Endothelial cell of umbilical vein (primary cell): ENCODE results near the gene VWA5B2. TPM values are rescaled to one million over a fixed set of nuclear protein-coding genes. Genes with fewer than 3 reads are reported as not detected.

ENCODE experiments used
- BruUV-seq: library from RNA; stranded (reverse); fragments of 400-500 nt; replicated peaks from 2 replicates; lab custom pipeline; 2021; lab: Mats Ljungman, UMichigan
- CTCF ChIA-PET: fragments of 300-600, 350-600 bp; sonication (Branson Sonifier 250); formaldehyde crosslinking; loops from one replicate; lab custom pipeline; 2021; ENCODE audit warnings: antibody characterized with exemption, inconsistent platforms; lab: Charles Lee
- POLR2A ChIA-PET: fragments of 300-600, 350-600 bp; sonication (Branson Sonifier 250); formaldehyde crosslinking; loops from one replicate; lab custom pipeline; 2021; ENCODE audit warnings: antibody characterized with exemption, inconsistent platforms; lab: Charles Lee
- DNase-seq: peaks from one replicate; pipeline ENCODE4 v3.0.0-alpha.2; 2011; ENCODE audit warnings: low read depth, low spot score
- FAIRE-seq: peaks from 2 replicates; lab custom pipeline; 2011; peaks lifted over from hg19 to GRCh38; lab: Jason Lieb, UNC
- H2AFZ ChIP-seq: 2 replicates; pipeline ENCODE4 v1.6.0; 2012; ENCODE audit warnings: low read depth, low read length, control low read depth, inconsistent platforms
- H3K27ac ChIP-seq: 2 replicates; pipeline ENCODE4 v1.5.1; 2011; ENCODE audit warnings: low read depth, mild to moderate bottlenecking, control low read depth, low read length, moderate library complexity; ENCODE audit not compliant: insufficient read depth
- H3K27me3 ChIP-seq, 2 experiments: 2 replicates each; pipeline versions ENCODE4 v1.6.0 to v1.6.1; 2011; ENCODE audit warnings: low read length in 2 of 2, mixed read lengths in 1 of 2; ENCODE audit not compliant: control insufficient read depth in 2 of 2, insufficient read depth in 2 of 2
- H3K36me3 ChIP-seq, 2 experiments: 2 replicates in 1 of 2; 3 replicates in 1 of 2; pipeline ENCODE4 v1.5.1; 2011; ENCODE audit warnings: low read length in 2 of 2, mild to moderate bottlenecking in 1 of 2, moderate library complexity in 1 of 2; ENCODE audit not compliant: control insufficient read depth in 2 of 2, insufficient read depth in 2 of 2; ENCODE audit errors: extremely low read depth in 1 of 2
- H3K4me1 ChIP-seq: 3 replicates; pipeline ENCODE4 v1.5.1; 2011; ENCODE audit warnings: mild to moderate bottlenecking, low read length; ENCODE audit not compliant: control insufficient read depth, insufficient read depth; ENCODE audit errors: extremely low read depth
- H3K4me2 ChIP-seq: 2 replicates; pipeline ENCODE4 v1.6.1; 2011; ENCODE audit warnings: low read length, control low read depth, mixed read lengths; ENCODE audit not compliant: insufficient read depth
- H3K4me3 ChIP-seq, 3 experiments: fragments of 200-600 bp in 1 of 3; sonication (generic), shearing (Covaris generic) in 1 of 3; replicated peaks in 1 of 3; 2 replicates each; pipeline ENCODE4 v1.5.1; 2011 to 2016; ENCODE audit warnings: control low read depth in 3 of 3, low read length in 3 of 3, mild to moderate bottlenecking in 2 of 3, inconsistent platforms in 1 of 3, low read depth in 1 of 3, moderate library complexity in 1 of 3; ENCODE audit not compliant: insufficient read depth in 1 of 3
- H3K79me2 ChIP-seq: 2 replicates; pipeline ENCODE4 v1.6.0; 2012; ENCODE audit warnings: low read length, inconsistent platforms; ENCODE audit not compliant: control insufficient read depth, insufficient read depth
- H3K9ac ChIP-seq: replicated peaks from 2 replicates; pipeline ENCODE3; 2011; ENCODE audit warnings: low read length, control low read depth; ENCODE audit not compliant: insufficient read depth; ENCODE audit errors: extremely low read depth
- H3K9me1 ChIP-seq: replicated peaks from 3 replicates; pipeline ENCODE4 v1.6.0; 2011; ENCODE audit warnings: mild to moderate bottlenecking, low read length; ENCODE audit not compliant: control insufficient read depth, insufficient read depth; ENCODE audit errors: extremely low read depth
- H3K9me3 ChIP-seq: replicated peaks from 2 replicates; pipeline ENCODE4 v1.5.1; 2012; ENCODE audit warnings: low read length, inconsistent platforms; ENCODE audit not compliant: control insufficient read depth, insufficient read depth
- H4K20me1 ChIP-seq: replicated peaks from 2 replicates; pipeline ENCODE3; 2011; ENCODE audit warnings: mild to moderate bottlenecking, low read length; ENCODE audit not compliant: control insufficient read depth, insufficient read depth; ENCODE audit errors: extremely low read depth
- EZH2 ChIP-seq: IDR thresholded peaks from 2 replicates; pipeline ENCODE4 v1.6.1; 2012; ENCODE audit warnings: borderline replicate concordance, low read depth, mild to moderate bottlenecking, moderate library complexity, low read length, inconsistent platforms; ENCODE audit not compliant: severe bottlenecking
- FOS ChIP-seq: IDR thresholded peaks from 2 replicates; pipeline ENCODE4 v1.6.1; 2011; ENCODE audit warnings: mild to moderate bottlenecking, low read length, moderate library complexity, borderline replicate concordance; ENCODE audit not compliant: insufficient read depth
- GATA2 ChIP-seq: IDR thresholded peaks from 2 replicates; pipeline ENCODE4 v1.7.0; 2011; ENCODE audit warnings: low read depth, mild to moderate bottlenecking, moderate library complexity, mixed read lengths, low read length; ENCODE audit not compliant: insufficient read length, insufficient read depth
- JUN ChIP-seq: IDR thresholded peaks from 2 replicates; pipeline ENCODE4 v1.6.1; 2011; ENCODE audit warnings: borderline replicate concordance, low read depth; ENCODE audit not compliant: insufficient read length, insufficient read depth
- MYC ChIP-seq: IDR thresholded peaks from one replicate; pipeline ENCODE4 v1.6.1; 2011; ENCODE audit warnings: mild to moderate bottlenecking, low read depth, low read length
- POLR2A ChIP-seq: IDR thresholded peaks from 2 replicates; pipeline ENCODE4 v1.6.1; 2012; ENCODE audit warnings: low read depth, mild to moderate bottlenecking, control low read depth, low read length
- POLR2AphosphoS5 ChIP-seq: IDR thresholded peaks from 2 replicates; pipeline ENCODE4 v1.6.1; 2012; ENCODE audit warnings: low read depth, mild to moderate bottlenecking, control low read depth, low read length, moderate library complexity; ENCODE audit not compliant: insufficient read depth
- dilution Hi-C: fragments of 300-500 bp; cut with MboI; formaldehyde crosslinking; loops from one replicate; pipeline ENCODE4 v1.15.0; 2019; ENCODE audit warnings: low sequenced_read_pairs; ENCODE audit not compliant: extremely low pct_ligation_motif_present
- intact Hi-C: fragments of 100-400 bp; cut with micrococcal nuclease; formaldehyde crosslinking; loops from one replicate; pipeline ENCODE4 v1.10.0; 2022
- polyA plus RNA-seq, 4 experiments: library from polyadenylated mRNA; depleted of rRNA in 3 of 4; stranded (reverse) in 3 of 4; unstranded in 1 of 4; fragments of >200 nt; gene quantifications; 2 replicates each; pipeline versions ENCODE4 v1.2.1 to v1.2.3, GENCODE V29; 2011 to 2012; ENCODE audit warnings: missing spikeins in 1 of 4
- total RNA-seq: library from RNA; stranded (reverse); gene quantifications from 2 replicates; pipeline ENCODE4 v1.2.3, GENCODE V29; 2021
- TF ChIP-seq, protein P1 (sequence below): IDR thresholded peaks from 2 replicates; pipeline ENCODE4 v1.6.1; 2011; ENCODE audit not compliant: insufficient read depth, insufficient read length
- TF ChIP-seq, protein P2 (sequence below), 2 donors: IDR thresholded peaks; 1 replicate in 1 of 2; 2 replicates in 1 of 2; pipeline ENCODE4 v1.5.1; 2011; ENCODE audit warnings: low read length in 2 of 2, mild to moderate bottlenecking in 2 of 2, moderate library complexity in 2 of 2, control low read depth in 1 of 2, inconsistent platforms in 1 of 2, low read depth in 1 of 2; ENCODE audit not compliant: insufficient read depth in 1 of 2; ENCODE audit errors: extremely low read depth in 1 of 2

VWA5B2 gene
- total and polyA plus RNA-seq, 2 donors (not counting 3 experiments of a cell fraction or from before 2014, with no cell fraction given): 0.03 TPM; not detected in 1

DNA sequence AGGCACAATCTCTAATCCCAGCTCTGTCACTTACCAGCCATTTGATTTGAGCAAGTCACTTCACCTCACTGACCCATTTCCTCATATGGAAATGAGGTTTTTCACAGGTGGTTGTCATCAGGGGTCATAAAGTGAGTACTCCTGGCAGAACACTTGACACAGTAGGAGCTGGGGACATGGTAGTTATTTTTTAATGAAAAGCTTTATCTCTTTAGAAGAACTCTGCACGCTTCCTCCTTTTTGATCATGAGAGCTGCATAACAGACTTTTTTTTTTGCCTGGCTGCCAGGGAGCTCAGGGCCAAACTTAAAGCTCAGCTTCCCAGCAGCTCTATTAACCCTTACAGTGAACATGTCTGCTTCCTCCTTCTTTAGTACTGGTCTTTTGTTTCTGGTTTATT is 8.4 kb downstream of the VWA5B2 start:
- H3K36me3 ChIP-seq: peaks cover 0 to 5% of the 10 kb centered on the region in 2 experiments
- no peak overlapping the region for H3K9ac ChIP-seq
- H3K4me1 ChIP-seq: no peaks in the 10 kb centered on the region
- DNase-seq (no peak), FAIRE-seq (no peak)
- no peak for TF ChIP-seq FOS
- no peak for TF ChIP-seq POLR2A
- TF ChIP-seq EZH2: no peak
- POLR2A ChIA-PET: no interaction called here
- H3K27ac ChIP-seq: no peak overlapping the region
- H3K27me3 ChIP-seq: peaks cover 1% of the 10 kb centered on the region in 2 experiments
- H3K4me3 ChIP-seq: no peak overlapping the region
- no peaks in the 10 kb centered on the region for H3K9me3 ChIP-seq
- no peak overlapping the region for H2AFZ ChIP-seq
- BruUV-seq: no TSS peak
- dilution Hi-C loops: no loop called here
- H3K4me2 ChIP-seq: no peak overlapping the region
- no peaks in the 10 kb centered on the region for H4K20me1 ChIP-seq
- CTCF ChIA-PET: interaction anchor here (1.3 to 8.1 kb wide), 3 partner anchors 10 to 341 kb away, joined by 5 to 98 read pairs (median 54); partner anchors contain the start of gene VWA5B2
- no peaks in the 10 kb centered on the region for H3K79me2 ChIP-seq
- intact Hi-C loops: no loop called here
- no peaks in the 10 kb centered on the region for H3K9me1 ChIP-seq

DNA sequence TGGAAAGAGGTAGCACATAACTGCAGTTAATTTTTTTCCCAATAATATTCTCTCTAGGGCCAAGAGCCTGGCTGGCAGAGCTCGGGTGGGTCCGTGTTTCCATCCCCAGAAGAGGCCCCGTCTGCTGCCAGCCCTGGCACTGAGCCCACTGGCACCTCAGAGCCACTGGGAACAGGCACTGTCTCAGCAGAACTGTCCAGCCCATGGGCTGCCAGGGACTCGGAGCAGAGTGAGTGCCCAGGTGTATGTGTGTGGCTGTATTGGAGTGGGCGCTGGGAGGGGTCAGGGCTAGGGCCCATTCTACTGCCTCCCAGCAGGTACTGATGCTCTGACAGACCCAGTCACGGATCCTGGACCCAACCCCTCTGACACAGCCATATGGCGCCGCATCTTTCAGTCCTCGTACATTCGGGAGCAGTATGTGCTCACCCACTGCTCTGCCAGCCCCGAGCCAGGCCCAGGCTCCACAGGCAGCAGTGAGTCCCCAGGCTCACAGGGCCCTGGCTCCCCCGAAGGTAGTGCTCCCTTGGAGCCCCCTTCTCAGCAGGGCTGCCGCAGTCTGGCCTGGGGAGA is 8.9 kb downstream of the VWA5B2 start:
- Histone ChIP-seq H3K4me1 (no peaks in the 10 kb centered on the region), H3K9ac (no peak overlapping the region), H3K36me3 (peaks cover 0 to 7% of the 10 kb centered on the region in 2 experiments), H3K27ac (no peak overlapping the region), H3K9me1 (no peaks in the 10 kb centered on the region), H4K20me1 (no peaks in the 10 kb centered on the region), H3K9me3 (no peaks in the 10 kb centered on the region), H3K79me2 (no peaks in the 10 kb centered on the region), H2AFZ (no peak overlapping the region), H3K4me2 (no peak overlapping the region), H3K4me3 (no peak overlapping the region), H3K27me3 (no peaks in the 10 kb centered on the region)
- dilution Hi-C loops: no loop called here
- POLR2A ChIA-PET: no interaction called here
- DNase-seq (no peak), FAIRE-seq (no peak)
- CTCF ChIA-PET: interaction anchor here (1.3 to 8.1 kb wide), 3 partner anchors 11 to 341 kb away, joined by 5 to 98 read pairs (median 54); partner anchors contain the start of gene VWA5B2
- intact Hi-C loops: no loop called here
- BruUV-seq: no TSS peak
- no peak for TF ChIP-seq MYC
- no peak for TF ChIP-seq POLR2AphosphoS5
- TF ChIP-seq GATA2: no peak
- TF ChIP-seq EZH2: no peak
- no peak for TF ChIP-seq POLR2A
- TF ChIP-seq, protein P1, sequence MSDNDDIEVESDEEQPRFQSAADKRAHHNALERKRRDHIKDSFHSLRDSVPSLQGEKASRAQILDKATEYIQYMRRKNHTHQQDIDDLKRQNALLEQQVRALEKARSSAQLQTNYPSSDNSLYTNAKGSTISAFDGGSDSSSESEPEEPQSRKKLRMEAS: no peak
- TF ChIP-seq, protein P2, sequence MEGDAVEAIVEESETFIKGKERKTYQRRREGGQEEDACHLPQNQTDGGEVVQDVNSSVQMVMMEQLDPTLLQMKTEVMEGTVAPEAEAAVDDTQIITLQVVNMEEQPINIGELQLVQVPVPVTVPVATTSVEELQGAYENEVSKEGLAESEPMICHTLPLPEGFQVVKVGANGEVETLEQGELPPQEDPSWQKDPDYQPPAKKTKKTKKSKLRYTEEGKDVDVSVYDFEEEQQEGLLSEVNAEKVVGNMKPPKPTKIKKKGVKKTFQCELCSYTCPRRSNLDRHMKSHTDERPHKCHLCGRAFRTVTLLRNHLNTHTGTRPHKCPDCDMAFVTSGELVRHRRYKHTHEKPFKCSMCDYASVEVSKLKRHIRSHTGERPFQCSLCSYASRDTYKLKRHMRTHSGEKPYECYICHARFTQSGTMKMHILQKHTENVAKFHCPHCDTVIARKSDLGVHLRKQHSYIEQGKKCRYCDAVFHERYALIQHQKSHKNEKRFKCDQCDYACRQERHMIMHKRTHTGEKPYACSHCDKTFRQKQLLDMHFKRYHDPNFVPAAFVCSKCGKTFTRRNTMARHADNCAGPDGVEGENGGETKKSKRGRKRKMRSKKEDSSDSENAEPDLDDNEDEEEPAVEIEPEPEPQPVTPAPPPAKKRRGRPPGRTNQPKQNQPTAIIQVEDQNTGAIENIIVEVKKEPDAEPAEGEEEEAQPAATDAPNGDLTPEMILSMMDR (IDR thresholded peaks at IDR 0.05; ENCODE audit: extremely low read depth in 1 of 2, insufficient read depth in 1 of 2, low read depth in 1 of 2, low read length in 2 of 2): no peak
- no peak for TF ChIP-seq FOS
- no peak for TF ChIP-seq JUN
